Activated CD4-positive, alpha-beta T cell treated with anti-CD3 and anti-CD28 coated beads, Interleukin-2, amount 50 U/mL, for 24 hours (primary cell): Measurements from ENCODE around the gene LDB1.

Experiments used
- DNase-seq, 2 donors: peaks; one replicate each; pipeline ENCODE4 v3.0.0-alpha.2; 2020; ENCODE audit warnings: low read depth in 1 of 2, low spot score in 1 of 2

LDB1 gene

GRCh38 chr10:102139281-102140110, 19.3 kb upstream of the LDB1 start:
- no peak for DNase-seq

- no peak for DNase-seq
Measured at GRCh38 chr10:102135956-102136526, 15.9 kb upstream of the LDB1 start.

DNA sequence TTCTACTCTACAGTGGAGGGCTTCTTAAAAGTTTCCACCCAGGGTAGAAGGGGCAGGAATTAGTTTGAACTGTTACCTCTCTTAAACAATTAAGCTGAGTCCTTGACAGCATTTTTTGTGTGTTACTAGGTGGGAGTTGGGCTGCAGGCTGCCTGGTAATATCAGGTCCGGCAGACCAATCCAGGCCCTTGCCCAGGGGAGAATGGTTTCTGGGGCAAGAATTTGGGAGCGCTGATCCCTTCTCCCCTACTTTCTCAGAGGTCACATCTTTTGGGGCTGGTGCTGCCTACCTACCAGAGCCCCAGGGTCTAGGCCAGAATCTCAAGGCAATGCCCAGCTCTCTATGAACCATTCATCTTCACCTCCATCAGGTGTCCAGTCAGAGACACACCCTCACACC, 14.2 kb upstream of the LDB1 start:
- no peak for DNase-seq

- peak; percentile 59 to 69 for DNase-seq
Measured at GRCh38 chr10:102133373-102134195, 13.4 kb upstream of the LDB1 start.

- DNase-seq = peak; percentile 91 to 98
Measured at GRCh38 chr10:102132563-102133372, 12.6 kb upstream of the LDB1 start, which contains the start of gene PPRC1. TSS of gene PPRC1 (plus strand) at chr10:102133040. CDS start at chr10:102133069, 29 bp downstream.

GRCh38 chr10:102132193-102132562, 12.0 kb upstream of the LDB1 start:
- no peak for DNase-seq

- DNase-seq = no peak
Measured at GRCh38 chr10:102131286-102132170, 11.4 kb upstream of the LDB1 start.

GRCh38 chr10:102123223-102123622, 3.1 kb upstream of the LDB1 start:
- no peak for DNase-seq

DNA sequence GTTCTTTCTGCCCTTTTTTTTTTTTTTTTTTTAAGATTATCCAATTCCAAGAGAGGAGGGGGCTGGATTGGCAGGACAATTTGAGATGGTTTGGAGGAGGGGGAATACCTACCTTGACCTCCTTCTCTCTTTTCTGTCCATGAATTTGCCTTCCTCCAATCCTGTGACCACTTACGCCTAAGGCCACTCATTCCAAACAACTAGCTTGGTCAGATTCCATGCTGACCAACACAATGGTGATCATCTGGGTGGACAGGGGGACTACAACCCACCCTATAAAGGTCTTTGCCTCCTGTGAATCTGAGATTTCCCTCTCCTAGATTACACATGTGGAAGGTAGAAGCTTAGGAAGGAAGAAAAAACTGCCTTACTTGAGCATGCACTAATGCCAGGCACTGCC, 2.3 kb upstream of the LDB1 start:
- no peak for DNase-seq

GRCh38 chr10:102121739-102122372, 1.7 kb upstream of the LDB1 start:
- no peak for DNase-seq

DNA sequence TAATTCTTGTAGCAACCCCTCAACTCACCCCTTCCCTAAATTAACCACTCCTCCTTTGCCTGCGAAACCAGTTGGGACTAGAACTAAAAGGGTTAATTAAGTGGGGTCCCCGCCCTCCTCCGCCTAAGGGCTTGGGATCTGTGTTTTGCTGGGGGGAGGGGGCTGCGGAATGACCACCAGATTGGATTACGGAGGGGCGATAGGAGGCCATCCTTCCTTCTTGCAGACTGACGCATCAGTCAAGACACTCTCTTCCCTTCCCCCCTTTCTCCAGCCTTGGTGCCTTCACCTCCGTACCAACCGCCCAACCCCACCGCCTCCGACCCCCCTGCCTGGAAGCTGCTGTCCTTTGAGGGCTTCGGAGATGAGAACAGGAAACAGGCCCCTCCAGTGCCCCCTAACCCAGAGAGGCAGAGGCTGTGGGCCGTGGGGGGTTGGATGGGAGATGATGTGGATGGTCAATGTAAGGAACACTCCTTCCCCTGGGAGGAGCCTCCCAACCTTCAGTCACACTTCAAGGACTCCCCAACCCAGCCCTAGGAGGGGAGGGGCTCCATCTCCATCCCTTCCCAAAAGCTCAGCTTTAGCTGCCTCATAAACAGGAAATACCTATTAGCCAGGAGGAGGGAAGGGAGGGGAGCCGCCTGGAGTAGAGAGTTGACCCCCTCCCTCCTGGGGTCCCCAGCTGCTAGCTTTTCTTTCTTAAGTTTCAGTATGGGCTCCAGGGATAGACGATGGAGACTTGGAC, 997 bp upstream of the LDB1 start:
- DNase-seq = no peak

GRCh38 chr10:102119417-102120141, 589 bp downstream of the LDB1 start:
- no peak for DNase-seq

DNA sequence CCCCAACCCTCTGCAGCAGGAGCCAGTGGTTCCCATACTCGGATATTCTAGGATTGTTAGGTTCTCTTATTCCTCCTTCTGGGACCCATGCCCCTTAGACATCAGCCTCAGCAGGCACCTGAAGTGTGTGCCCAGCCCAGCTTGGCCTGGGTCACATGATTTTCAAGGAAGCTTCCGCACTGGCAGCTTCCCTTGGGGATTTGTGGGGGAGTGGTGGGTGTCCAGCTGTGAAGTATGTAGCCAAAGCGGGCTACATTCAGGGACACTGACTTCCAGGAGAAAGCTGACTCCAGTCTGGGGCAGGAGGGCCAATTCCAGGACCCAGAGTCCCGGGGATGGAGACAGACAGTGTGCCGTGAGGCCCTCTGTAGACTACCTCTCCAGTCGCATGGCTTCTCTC, 1.3 kb downstream of the LDB1 start:
- no peak for DNase-seq

DNA sequence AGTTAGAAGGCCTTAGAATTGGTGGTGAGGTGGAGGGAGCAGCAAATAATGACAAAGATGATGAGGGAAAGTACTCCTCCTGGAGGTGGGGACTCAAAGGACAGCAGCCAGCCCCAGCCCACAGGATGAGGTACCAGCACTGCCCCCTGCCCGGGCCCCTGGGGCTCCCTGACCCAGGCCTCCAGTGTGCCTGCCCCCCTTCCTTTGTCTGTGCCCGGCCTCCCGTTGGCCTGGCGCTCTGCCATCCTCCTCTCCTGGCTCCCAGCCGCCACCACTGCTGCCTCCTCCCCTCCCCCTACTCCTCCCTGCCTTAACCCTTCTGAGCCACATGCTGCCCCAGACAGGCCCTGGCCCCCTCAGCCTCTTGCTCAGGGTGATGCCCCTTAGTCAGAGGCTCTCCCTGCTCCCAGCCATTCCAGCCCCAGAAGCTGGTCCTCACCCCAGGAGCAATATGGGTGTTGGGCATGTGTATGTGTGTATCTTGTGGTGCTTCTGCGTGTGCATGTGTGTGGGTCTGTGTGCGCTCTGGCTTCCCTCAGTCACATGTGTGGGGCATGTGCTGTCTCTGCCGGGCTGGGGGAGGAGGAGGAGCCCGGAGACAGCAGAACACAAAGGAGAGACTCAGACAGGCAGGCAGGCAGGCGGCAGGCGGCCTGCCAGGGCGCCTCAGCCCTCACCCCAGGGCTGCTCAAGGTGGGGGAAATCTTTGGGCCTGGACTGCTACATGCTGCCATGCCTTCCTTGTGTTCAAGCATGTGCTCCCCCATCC, 2.6 kb downstream of the LDB1 start:
- peak; percentile 45 to 56 for DNase-seq

DNA sequence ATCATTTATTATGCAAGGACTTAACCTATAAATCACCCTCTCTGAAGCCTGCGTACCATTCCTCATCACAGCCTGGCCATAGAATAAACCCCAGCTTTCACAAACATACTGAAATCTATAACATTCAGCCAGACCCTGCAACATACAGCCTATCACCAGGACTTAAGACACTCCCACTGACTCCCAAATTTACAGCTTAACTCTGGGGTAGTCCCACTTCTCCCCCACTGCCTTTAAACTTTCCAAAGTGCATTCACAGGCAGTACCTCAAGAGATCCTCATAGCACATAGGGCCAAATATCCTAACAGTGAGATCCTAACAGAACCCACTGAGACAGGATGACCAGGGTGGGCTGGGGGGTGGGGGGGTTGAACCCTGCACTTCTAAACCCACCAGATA, 3.5 kb downstream of the LDB1 start:
- no peak for DNase-seq

- DNase-seq = no peak
Measured at GRCh38 chr10:102115775-102116174, 4.4 kb downstream of the LDB1 start.

GRCh38 chr10:102114861-102115618, 5.1 kb downstream of the LDB1 start:
- peak; percentile 63 to 83 for DNase-seq
